SK-N-MC (cell line): ENCODE results near the gene CIB4.

Source experiments
- DNase-seq: peaks from one replicate; pipeline ENCODE4 v3.0.0-alpha.2; 2011; ENCODE audit warnings: low read depth, low spot score
- H3K27ac ChIP-seq: fragments of 200-600 bp; sonication (generic); 2 replicates; pipeline ENCODE4 v1.5.1; 2016; ENCODE audit warnings: mixed run types
- H3K36me3 ChIP-seq: fragments of 200-600 bp; sonication (generic); 2 replicates; pipeline ENCODE4 v1.6.1; 2017; ENCODE audit warnings: antibody characterized with exemption, low read length, mixed read lengths; ENCODE audit not compliant: insufficient read depth
- H3K4me3 ChIP-seq: fragments of 200-600 bp; sonication (generic); 2 replicates; pipeline ENCODE4 v1.5.1; 2016
- H3K9ac ChIP-seq: fragments of 200-600 bp; sonication (generic); 2 replicates; pipeline ENCODE4 v1.8.0; 2017; ENCODE audit warnings: mixed run types, mixed read lengths; ENCODE audit not compliant: insufficient read length
- H3K9me3 ChIP-seq: fragments of 200-600 bp; sonication (generic); 2 replicates; pipeline ENCODE4 v1.6.1; 2017; ENCODE audit warnings: low read depth, mild to moderate bottlenecking, antibody characterized with exemption, low read length, moderate library complexity, mixed read lengths
- EZH2 ChIP-seq: fragments of 200-600 bp; sonication (generic); IDR thresholded peaks from one replicate; pipeline ENCODE4 v1.6.1; 2017; ENCODE audit warnings: antibody characterized with exemption
- FOXP2 ChIP-seq: optimal IDR thresholded peaks from 2 replicates; pipeline ENCODE3; 2011; ENCODE audit warnings: mild to moderate bottlenecking, moderate library complexity; ENCODE audit not compliant: insufficient read depth; ENCODE audit errors: extremely low read length, control extremely low read depth
- POLR2AphosphoS5 ChIP-seq: IDR thresholded peaks from 2 replicates; pipeline ENCODE4 v1.6.1; 2012; ENCODE audit warnings: mild to moderate bottlenecking, low read depth, low read length, borderline replicate concordance

Gene CIB4

DNA sequence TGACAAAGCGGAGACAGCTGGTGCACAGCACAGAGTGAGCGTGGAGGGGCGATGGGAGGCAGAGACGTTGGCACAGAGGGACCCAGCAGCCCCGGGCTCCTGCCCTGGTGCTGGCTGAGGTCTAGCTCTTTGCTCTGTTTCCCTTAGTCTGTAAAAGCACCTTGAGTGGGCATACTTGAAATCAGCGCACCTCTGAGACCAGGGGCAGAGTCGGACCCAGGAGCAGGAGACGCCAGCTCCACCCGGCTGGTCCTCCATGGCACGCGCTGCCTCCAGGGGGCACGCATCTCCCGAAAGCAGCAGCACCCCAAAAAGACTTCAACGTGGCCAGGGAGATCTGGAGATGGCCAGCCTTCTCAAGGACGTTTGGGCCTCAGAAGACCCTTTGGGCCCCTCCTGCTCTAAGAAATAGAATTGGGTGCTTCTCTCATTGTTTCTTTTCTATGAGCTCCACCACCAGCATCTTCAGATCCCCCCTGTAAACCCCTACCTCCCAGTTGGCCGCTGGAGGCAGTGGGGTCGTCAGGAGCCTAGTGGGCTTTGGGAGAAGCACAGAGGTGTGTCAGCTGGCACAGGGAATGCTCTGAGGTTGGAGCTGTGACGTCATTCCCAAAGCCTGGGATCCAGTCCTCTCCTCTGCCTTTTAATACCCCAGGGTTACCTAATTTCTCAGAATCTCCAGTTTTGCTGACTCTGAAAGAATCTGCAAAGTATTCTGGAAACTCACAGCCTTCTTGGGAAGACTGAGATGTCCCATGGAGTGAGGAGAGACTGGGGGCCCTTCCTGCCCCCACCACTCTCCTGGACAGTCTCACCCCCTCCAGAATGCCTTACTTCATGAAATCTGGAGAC, 58.9 kb downstream of the CIB4 start:
- Histone ChIP-seq H3K9me3 (no peaks in the 10 kb centered on the region), H3K9ac (no peak overlapping the region), H3K27ac (no peak overlapping the region), H3K36me3 (no peaks in the 10 kb centered on the region), H3K4me3 (no peak overlapping the region)
- TF ChIP-seq EZH2, result no peak
- no peak for TF ChIP-seq POLR2AphosphoS5
- no peak for TF ChIP-seq FOXP2
- no peak for DNase-seq

GRCh38 chr2:26581266-26581990, 59.7 kb downstream of the CIB4 start:
- H3K9ac ChIP-seq, result no peak overlapping the region
- no peak overlapping the region for H3K27ac ChIP-seq
- no peaks in the 10 kb centered on the region for H3K9me3 ChIP-seq
- H3K36me3 ChIP-seq, result no peaks in the 10 kb centered on the region
- DNase-seq, result no peak
- no peak overlapping the region for H3K4me3 ChIP-seq
- TF ChIP-seq POLR2AphosphoS5 (no peak), FOXP2 (no peak), EZH2 (no peak)

GRCh38 chr2:26580751-26581150, 60.4 kb downstream of the CIB4 start:
- Histone ChIP-seq H3K9ac (no peak overlapping the region), H3K36me3 (no peaks in the 10 kb centered on the region), H3K27ac (no peak overlapping the region), H3K9me3 (no peaks in the 10 kb centered on the region), H3K4me3 (no peak overlapping the region)
- DNase-seq, result no peak
- TF ChIP-seq EZH2 (no peak), FOXP2 (no peak), POLR2AphosphoS5 (no peak)

- no peak overlapping the region for H3K9ac ChIP-seq
- H3K27ac ChIP-seq, result no peak overlapping the region
- no peak overlapping the region for H3K4me3 ChIP-seq
- no peaks in the 10 kb centered on the region for H3K9me3 ChIP-seq
- DNase-seq, result no peak
- H3K36me3 ChIP-seq, result no peaks in the 10 kb centered on the region
- TF ChIP-seq POLR2AphosphoS5, result no peak
- no peak for TF ChIP-seq FOXP2
- no peak for TF ChIP-seq EZH2
These were observed 61.0 kb downstream of the CIB4 start for GRCh38 chr2:26580151-26580550.

DNA sequence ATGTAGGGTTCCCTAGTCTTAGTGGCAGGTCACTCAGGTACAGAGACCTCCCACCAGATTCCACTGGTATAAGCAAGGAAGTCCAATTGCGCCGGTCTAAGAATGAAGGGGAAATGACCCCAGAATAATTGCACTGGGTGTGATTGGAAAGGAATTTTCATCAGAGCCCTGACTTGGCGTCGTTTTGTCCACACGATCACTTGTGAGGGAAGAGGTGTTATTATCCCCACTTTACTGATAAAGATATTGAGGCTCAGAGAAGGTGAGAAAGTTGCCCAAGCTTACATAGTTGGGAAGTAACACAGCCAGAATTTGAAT, 61.5 kb downstream of the CIB4 start:
- no peak overlapping the region for H3K27ac ChIP-seq
- TF ChIP-seq FOXP2 (no peak), EZH2 (no peak), POLR2AphosphoS5 (no peak)
- no peak overlapping the region for H3K9ac ChIP-seq

GRCh38 chr2:26579025-26579722, 62.0 kb downstream of the CIB4 start:
- no peak for DNase-seq
- H3K36me3 ChIP-seq, result no peaks in the 10 kb centered on the region
- no peak overlapping the region for H3K9ac ChIP-seq
- no peak overlapping the region for H3K4me3 ChIP-seq
- H3K9me3 ChIP-seq, result no peaks in the 10 kb centered on the region
- no peak overlapping the region for H3K27ac ChIP-seq
- TF ChIP-seq EZH2, result no peak
- TF ChIP-seq FOXP2, result no peak
- TF ChIP-seq POLR2AphosphoS5, result no peak

More for the DNA sequence above, 61.5 kb downstream of the CIB4 start:
- no peak for DNase-seq
- Histone ChIP-seq H3K36me3 (no peaks in the 10 kb centered on the region), H3K4me3 (no peak overlapping the region), H3K9me3 (no peaks in the 10 kb centered on the region)

DNA sequence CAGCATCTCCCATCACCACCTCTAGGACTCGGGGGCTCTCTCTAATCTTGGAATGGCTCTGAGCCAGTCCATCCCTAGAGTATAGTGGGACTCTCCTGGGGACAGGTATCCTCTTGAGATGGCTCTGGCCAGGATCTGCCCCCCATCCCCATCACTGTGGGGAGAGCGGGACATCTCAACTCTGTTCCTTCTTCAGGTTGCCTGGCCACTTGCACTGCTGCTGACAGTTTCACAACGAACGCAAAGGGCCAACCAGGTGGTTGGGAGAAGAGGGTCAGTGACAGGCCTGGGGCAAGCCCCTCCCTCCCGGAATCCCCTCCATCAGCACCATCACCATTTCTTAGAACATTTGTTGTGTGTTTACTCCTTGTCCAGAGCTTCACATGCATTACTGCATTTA, 62.6 kb downstream of the CIB4 start:
- no peaks in the 10 kb centered on the region for H3K36me3 ChIP-seq
- DNase-seq, result no peak
- H3K9me3 ChIP-seq, result no peaks in the 10 kb centered on the region
- no peak overlapping the region for H3K9ac ChIP-seq
- no peak for TF ChIP-seq EZH2
- no peak for TF ChIP-seq FOXP2
- no peak for TF ChIP-seq POLR2AphosphoS5
- H3K4me3 ChIP-seq, result no peak overlapping the region
- no peak overlapping the region for H3K27ac ChIP-seq

- Histone ChIP-seq H3K4me3 (no peak overlapping the region), H3K36me3 (no peaks in the 10 kb centered on the region), H3K9ac (no peak overlapping the region), H3K27ac (no peak overlapping the region), H3K9me3 (no peaks in the 10 kb centered on the region)
- no peak for DNase-seq
- TF ChIP-seq POLR2AphosphoS5, result no peak
- no peak for TF ChIP-seq EZH2
- TF ChIP-seq FOXP2, result no peak
These were observed 63.1 kb downstream of the CIB4 start for GRCh38 chr2:26578113-26578458.
